HepG2 (cell line): ENCODE data around the gene SAAL1. TPM values are rescaled to one million over a fixed set of nuclear protein-coding genes. Genes with fewer than 3 reads are reported as not detected.

Source experiments
- ATM ChIP-seq: fragments of 450-650 bp; IDR thresholded peaks from 2 replicates; pipeline ENCODE4 v1.7.1; 2017; ENCODE audit warnings: mild to moderate bottlenecking, borderline replicate concordance
- HDAC1 ChIP-seq: sonication (generic); formaldehyde crosslinking; IDR thresholded peaks from 2 replicates; pipeline ENCODE4 v1.5.1; 2020; ENCODE audit warnings: mild to moderate bottlenecking, missing genetic modification reagents
- IRX3 ChIP-seq: sonication (generic); formaldehyde crosslinking; IDR thresholded peaks from 2 replicates; pipeline ENCODE4 v1.8.1; 2023; ENCODE audit warnings: mild to moderate bottlenecking, low read depth, missing genetic modification reagents, borderline replicate concordance
- ISL2 ChIP-seq: sonication (generic); formaldehyde crosslinking; IDR thresholded peaks from 2 replicates; pipeline ENCODE4 v1.5.0; 2020; ENCODE audit warnings: missing genetic modification reagents
- MXI1 ChIP-seq: IDR thresholded peaks from 3 replicates; pipeline ENCODE4 v1.6.1; 2012; ENCODE audit warnings: low read depth, low read length, inconsistent platforms, borderline replicate concordance
- SALL1 ChIP-seq: sonication (generic); formaldehyde crosslinking; IDR thresholded peaks from 2 replicates; pipeline ENCODE4 v1.8.0; 2022; ENCODE audit warnings: mild to moderate bottlenecking, missing genetic modification reagents
- SATB2 ChIP-seq: sonication (generic); formaldehyde crosslinking; IDR thresholded peaks from 2 replicates; pipeline ENCODE4 v1.5.0; 2020; ENCODE audit warnings: missing genetic modification reagents
- ZFYVE20 ChIP-seq: sonication (generic); formaldehyde crosslinking; IDR thresholded peaks from 2 replicates; pipeline ENCODE4 v1.8.0; 2023; ENCODE audit warnings: low read depth, mild to moderate bottlenecking, moderate library complexity, missing genetic modification reagents, borderline replicate concordance
- ZKSCAN5 ChIP-seq: sonication (generic); formaldehyde crosslinking; IDR thresholded peaks from 2 replicates; pipeline ENCODE4 v1.5.1; 2020; ENCODE audit warnings: mild to moderate bottlenecking, missing genetic modification reagents
- polyA plus RNA-seq, 8 experiments: library from polyadenylated mRNA; depleted of rRNA in 3 of 8; stranded (reverse) in 7 of 8; unstranded in 1 of 8; fragments of >200 nt; fragmentation: Illumina TruSeq in 4 of 8; extraction: Trizol in 4 of 8; gene quantifications; 2 replicates each; pipeline versions ENCODE4 v1.2.1 to v1.2.3, GENCODE V29; 2011 to 2016; ENCODE audit warnings: low read depth in 4 of 8, missing spikeins in 1 of 8, mixed read lengths in 1 of 8; ENCODE audit not compliant: insufficient read depth in 1 of 8
- total RNA-seq, 5 experiments: library from RNA; depleted of rRNA; stranded (reverse); fragments of >200 nt; fragmentation: Illumina TruSeq; extraction: Trizol; gene quantifications; 2 replicates each; pipeline ENCODE4 v1.2.3, GENCODE V29; 2016; ENCODE audit warnings: low read depth in 1 of 5
- TF ChIP-seq, protein P1 (sequence below): sonication (generic); formaldehyde crosslinking; IDR thresholded peaks from 2 replicates; pipeline ENCODE4 v1.4.0; 2020; ENCODE audit warnings: mild to moderate bottlenecking, missing genetic modification reagents
- TF ChIP-seq, protein P2 (sequence below): IDR thresholded peaks from 2 replicates; pipeline ENCODE4 v1.6.1; 2012; ENCODE audit warnings: low read depth, low read length, improper control_type of control experiment
- TF ChIP-seq, protein P3 (sequence below): sonication (generic); formaldehyde crosslinking; IDR thresholded peaks from 2 replicates; pipeline ENCODE4 v1.4.0; 2020; ENCODE audit warnings: mild to moderate bottlenecking, missing genetic modification reagents
- TF ChIP-seq, protein P4 (sequence below): sonication (generic); formaldehyde crosslinking; IDR thresholded peaks from 2 replicates; pipeline ENCODE4 v1.8.1; 2023; ENCODE audit warnings: missing genetic modification reagents, inconsistent platforms, borderline replicate concordance
- TF ChIP-seq, protein P5 (sequence below): sonication (generic); formaldehyde crosslinking; IDR thresholded peaks from 2 replicates; pipeline ENCODE4 v1.5.1; 2020; ENCODE audit warnings: mild to moderate bottlenecking, missing genetic modification reagents, borderline replicate concordance

The SAAL1 gene
- total and polyA plus RNA-seq, 2 of the 13 experiments (the other 11 are each of a cell fraction or from before 2014, with no cell fraction given) = 16.5 to 46.0 TPM

DNA sequence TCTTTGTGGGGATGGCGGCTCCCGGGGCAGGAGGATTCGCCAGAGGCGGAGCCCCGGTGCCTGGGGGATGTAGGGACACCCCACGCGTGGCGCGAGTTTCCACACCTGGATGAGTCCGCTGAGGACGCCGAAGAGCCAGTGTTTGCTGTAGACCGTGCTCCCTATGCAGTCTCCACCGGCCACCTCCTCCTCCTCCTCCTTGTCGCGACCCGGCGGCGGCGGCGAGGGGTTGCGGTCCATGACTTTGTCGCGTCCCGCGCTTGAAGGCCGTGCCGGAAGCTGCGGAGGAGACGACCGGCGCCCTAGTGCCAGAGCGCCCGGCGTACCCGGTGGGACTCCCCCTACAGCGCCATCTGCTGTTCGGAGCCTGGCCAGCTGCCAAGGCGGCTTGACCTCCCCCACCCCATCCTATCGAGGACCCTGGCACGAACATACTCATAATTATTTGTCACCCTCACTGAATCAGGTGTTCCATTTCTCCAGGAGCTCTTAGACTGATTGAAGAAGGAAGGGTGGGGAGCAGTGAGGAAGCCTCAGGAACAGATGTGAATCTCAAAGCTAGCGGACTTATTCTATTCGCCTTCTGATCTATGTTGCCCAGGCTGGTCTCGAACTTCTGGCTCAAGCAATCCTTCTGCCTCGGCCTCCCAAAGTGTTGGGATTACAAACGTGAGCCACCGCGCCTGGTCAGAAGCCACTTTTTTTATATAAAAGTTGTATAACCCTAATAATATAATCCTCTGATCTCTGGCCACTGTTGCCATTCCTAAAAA, at the start of gene SAAL1 (continued):
- TF ChIP-seq, protein P1, sequence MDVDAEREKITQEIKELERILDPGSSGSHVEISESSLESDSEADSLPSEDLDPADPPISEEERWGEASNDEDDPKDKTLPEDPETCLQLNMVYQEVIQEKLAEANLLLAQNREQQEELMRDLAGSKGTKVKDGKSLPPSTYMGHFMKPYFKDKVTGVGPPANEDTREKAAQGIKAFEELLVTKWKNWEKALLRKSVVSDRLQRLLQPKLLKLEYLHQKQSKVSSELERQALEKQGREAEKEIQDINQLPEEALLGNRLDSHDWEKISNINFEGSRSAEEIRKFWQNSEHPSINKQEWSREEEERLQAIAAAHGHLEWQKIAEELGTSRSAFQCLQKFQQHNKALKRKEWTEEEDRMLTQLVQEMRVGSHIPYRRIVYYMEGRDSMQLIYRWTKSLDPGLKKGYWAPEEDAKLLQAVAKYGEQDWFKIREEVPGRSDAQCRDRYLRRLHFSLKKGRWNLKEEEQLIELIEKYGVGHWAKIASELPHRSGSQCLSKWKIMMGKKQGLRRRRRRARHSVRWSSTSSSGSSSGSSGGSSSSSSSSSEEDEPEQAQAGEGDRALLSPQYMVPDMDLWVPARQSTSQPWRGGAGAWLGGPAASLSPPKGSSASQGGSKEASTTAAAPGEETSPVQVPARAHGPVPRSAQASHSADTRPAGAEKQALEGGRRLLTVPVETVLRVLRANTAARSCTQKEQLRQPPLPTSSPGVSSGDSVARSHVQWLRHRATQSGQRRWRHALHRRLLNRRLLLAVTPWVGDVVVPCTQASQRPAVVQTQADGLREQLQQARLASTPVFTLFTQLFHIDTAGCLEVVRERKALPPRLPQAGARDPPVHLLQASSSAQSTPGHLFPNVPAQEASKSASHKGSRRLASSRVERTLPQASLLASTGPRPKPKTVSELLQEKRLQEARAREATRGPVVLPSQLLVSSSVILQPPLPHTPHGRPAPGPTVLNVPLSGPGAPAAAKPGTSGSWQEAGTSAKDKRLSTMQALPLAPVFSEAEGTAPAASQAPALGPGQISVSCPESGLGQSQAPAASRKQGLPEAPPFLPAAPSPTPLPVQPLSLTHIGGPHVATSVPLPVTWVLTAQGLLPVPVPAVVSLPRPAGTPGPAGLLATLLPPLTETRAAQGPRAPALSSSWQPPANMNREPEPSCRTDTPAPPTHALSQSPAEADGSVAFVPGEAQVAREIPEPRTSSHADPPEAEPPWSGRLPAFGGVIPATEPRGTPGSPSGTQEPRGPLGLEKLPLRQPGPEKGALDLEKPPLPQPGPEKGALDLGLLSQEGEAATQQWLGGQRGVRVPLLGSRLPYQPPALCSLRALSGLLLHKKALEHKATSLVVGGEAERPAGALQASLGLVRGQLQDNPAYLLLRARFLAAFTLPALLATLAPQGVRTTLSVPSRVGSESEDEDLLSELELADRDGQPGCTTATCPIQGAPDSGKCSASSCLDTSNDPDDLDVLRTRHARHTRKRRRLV (CRISPR knock-in tag) = no peak
- TF ChIP-seq ISL2 (CRISPR knock-in tag) (peak; percentile 82), HDAC1 (CRISPR knock-in tag) (peak; percentile 96), ZKSCAN5 (CRISPR knock-in tag) (no peak), SATB2 (no peak), MXI1 (peak; percentile 68; the same call in 1 of the 3 replicates), IRX3 (no peak; the same call in 1 of the 2 replicates), ZFYVE20 (CRISPR knock-in tag) (0 out of 2 replicates have a peak, but pooled peaks have one; percentile 50), SALL1 (CRISPR knock-in tag) (peak; percentile 89), ATM (no peak)
- TF ChIP-seq, protein P2, sequence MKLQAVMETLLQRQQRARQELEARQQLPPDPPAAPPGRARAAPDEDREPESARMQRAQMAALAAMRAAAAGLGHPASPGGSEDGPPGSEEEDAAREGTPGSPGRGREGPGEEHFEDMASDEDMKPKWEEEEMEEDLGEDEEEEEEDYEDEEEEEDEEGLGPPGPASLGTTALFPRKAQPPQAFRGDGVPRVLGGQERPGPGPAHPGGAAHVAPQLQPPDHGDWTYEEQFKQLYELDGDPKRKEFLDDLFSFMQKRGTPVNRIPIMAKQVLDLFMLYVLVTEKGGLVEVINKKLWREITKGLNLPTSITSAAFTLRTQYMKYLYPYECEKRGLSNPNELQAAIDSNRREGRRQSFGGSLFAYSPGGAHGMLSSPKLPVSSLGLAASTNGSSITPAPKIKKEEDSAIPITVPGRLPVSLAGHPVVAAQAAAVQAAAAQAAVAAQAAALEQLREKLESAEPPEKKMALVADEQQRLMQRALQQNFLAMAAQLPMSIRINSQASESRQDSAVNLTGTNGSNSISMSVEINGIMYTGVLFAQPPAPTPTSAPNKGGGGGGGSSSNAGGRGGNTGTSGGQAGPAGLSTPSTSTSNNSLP = no peak
- TF ChIP-seq, protein P3, sequence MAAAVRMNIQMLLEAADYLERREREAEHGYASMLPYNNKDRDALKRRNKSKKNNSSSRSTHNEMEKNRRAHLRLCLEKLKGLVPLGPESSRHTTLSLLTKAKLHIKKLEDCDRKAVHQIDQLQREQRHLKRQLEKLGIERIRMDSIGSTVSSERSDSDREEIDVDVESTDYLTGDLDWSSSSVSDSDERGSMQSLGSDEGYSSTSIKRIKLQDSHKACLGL (CRISPR knock-in tag) = peak; percentile 84
- TF ChIP-seq, protein P4, sequence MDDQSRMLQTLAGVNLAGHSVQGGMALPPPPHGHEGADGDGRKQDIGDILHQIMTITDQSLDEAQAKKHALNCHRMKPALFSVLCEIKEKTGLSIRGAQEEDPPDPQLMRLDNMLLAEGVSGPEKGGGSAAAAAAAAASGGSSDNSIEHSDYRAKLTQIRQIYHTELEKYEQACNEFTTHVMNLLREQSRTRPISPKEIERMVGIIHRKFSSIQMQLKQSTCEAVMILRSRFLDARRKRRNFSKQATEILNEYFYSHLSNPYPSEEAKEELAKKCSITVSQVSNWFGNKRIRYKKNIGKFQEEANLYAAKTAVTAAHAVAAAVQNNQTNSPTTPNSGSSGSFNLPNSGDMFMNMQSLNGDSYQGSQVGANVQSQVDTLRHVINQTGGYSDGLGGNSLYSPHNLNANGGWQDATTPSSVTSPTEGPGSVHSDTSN (CRISPR knock-in tag) = no peak
- TF ChIP-seq, protein P5, sequence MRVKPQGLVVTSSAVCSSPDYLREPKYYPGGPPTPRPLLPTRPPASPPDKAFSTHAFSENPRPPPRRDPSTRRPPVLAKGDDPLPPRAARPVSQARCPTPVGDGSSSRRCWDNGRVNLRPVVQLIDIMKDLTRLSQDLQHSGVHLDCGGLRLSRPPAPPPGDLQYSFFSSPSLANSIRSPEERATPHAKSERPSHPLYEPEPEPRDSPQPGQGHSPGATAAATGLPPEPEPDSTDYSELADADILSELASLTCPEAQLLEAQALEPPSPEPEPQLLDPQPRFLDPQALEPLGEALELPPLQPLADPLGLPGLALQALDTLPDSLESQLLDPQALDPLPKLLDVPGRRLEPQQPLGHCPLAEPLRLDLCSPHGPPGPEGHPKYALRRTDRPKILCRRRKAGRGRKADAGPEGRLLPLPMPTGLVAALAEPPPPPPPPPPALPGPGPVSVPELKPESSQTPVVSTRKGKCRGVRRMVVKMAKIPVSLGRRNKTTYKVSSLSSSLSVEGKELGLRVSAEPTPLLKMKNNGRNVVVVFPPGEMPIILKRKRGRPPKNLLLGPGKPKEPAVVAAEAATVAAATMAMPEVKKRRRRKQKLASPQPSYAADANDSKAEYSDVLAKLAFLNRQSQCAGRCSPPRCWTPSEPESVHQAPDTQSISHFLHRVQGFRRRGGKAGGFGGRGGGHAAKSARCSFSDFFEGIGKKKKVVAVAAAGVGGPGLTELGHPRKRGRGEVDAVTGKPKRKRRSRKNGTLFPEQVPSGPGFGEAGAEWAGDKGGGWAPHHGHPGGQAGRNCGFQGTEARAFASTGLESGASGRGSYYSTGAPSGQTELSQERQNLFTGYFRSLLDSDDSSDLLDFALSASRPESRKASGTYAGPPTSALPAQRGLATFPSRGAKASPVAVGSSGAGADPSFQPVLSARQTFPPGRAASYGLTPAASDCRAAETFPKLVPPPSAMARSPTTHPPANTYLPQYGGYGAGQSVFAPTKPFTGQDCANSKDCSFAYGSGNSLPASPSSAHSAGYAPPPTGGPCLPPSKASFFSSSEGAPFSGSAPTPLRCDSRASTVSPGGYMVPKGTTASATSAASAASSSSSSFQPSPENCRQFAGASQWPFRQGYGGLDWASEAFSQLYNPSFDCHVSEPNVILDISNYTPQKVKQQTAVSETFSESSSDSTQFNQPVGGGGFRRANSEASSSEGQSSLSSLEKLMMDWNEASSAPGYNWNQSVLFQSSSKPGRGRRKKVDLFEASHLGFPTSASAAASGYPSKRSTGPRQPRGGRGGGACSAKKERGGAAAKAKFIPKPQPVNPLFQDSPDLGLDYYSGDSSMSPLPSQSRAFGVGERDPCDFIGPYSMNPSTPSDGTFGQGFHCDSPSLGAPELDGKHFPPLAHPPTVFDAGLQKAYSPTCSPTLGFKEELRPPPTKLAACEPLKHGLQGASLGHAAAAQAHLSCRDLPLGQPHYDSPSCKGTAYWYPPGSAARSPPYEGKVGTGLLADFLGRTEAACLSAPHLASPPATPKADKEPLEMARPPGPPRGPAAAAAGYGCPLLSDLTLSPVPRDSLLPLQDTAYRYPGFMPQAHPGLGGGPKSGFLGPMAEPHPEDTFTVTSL (CRISPR knock-in tag) = no peak; the same call in 1 of the 2 replicates
